IPS-15b (cell line): ENCODE data around the gene SEC31A.

Experiments used
- H3K27me3 ChIP-seq: one replicate; pipeline ENCODE4 v1.6.1; 2013; ENCODE audit warnings: low read length; ENCODE audit not compliant: control insufficient read depth, insufficient read depth
- H3K36me3 ChIP-seq: one replicate; pipeline ENCODE4 v1.6.1; 2013; ENCODE audit warnings: low read length; ENCODE audit not compliant: control insufficient read depth, insufficient read depth
- H3K4me1 ChIP-seq: one replicate; pipeline ENCODE4 v1.6.1; 2013; ENCODE audit warnings: mild to moderate bottlenecking, low read length; ENCODE audit not compliant: control insufficient read depth, insufficient read depth
- H3K4me3 ChIP-seq: one replicate; pipeline ENCODE4 v1.5.1; 2013; ENCODE audit warnings: low read depth, low read length
- H3K9ac ChIP-seq: one replicate; pipeline ENCODE4 v1.6.1; 2013; ENCODE audit warnings: low read depth, mild to moderate bottlenecking, low read length
- H3K9me3 ChIP-seq: one replicate; pipeline ENCODE4 v1.6.1; 2013; ENCODE audit warnings: mild to moderate bottlenecking, low read length; ENCODE audit not compliant: control insufficient read depth, insufficient read depth

Gene SEC31A

DNA sequence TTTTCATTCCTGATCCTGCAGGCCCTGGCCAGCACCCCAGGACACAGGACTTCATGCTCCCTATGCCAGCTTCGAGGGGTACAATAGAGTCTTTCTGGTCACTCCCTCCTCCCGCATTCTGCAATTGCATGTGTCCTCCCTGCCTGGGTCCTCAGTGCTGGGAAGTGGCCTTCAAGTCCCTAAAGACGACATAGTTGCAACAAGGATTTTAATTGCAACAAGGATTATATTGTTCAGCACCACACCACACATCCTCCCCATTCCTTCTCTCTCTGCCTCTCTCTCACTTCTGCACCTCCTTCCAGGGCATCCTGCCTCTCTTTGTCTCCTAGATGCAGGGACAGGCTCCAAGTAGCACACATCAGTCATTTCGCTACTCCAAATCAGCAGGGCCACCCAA is 117.9 kb downstream of the SEC31A start:
- Histone ChIP-seq H3K27me3 (peaks cover 28% of the 10 kb centered on the region), H3K4me1 (no peaks in the 10 kb centered on the region), H3K36me3 (no peaks in the 10 kb centered on the region), H3K4me3 (no peak overlapping the region), H3K9me3 (no peaks in the 10 kb centered on the region), H3K9ac (no peak overlapping the region)

DNA sequence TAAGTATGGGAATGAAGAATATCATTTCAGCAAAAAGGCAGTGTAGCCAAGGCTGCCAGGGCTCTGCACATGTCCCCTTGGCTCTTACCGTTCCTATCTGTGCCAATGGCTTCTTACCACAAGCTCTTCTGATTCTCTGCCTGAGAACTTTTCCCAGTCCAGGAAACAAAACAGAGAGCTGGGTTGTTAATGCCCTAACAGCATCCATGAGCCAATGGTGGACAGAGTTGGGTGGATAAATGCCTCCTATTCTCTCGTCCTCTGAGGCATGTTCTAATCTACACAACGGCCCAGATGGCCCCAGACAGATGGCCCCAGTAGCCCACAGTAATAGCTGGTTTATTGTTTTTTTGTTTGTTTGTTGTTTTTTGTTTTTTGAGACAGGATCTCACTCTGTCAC is 120.3 kb downstream of the SEC31A start:
- no peak overlapping the region for H3K4me3 ChIP-seq
- no peak overlapping the region for H3K9ac ChIP-seq
- no peaks in the 10 kb centered on the region for H3K9me3 ChIP-seq
- H3K4me1 ChIP-seq: no peaks in the 10 kb centered on the region
- H3K36me3 ChIP-seq: no peaks in the 10 kb centered on the region
- H3K27me3 ChIP-seq: peaks cover 21% of the 10 kb centered on the region
